C4-2B (cell line): Measurements from ENCODE around the gene CLIP2.
"Not testable (repeated sequence)": the region's sequence is repeated elsewhere in the genome, so short reads cannot be mapped to it uniquely, and the experiment has no call there.

Experiments
- H3K27ac ChIP-seq: fragments of 450-650 bp; 2 replicates; pipeline ENCODE4 v1.5.1; 2017
- ZFX ChIP-seq: fragments of 450-650 bp; IDR thresholded peaks from 2 replicates; pipeline ENCODE4 v1.6.1; 2017
- TF ChIP-seq, protein P1 (sequence below): fragments of 450-650 bp; conservative IDR thresholded peaks from 2 replicates; pipeline ENCODE4 v1.5.1; 2017; ENCODE audit warnings: mild to moderate bottlenecking

CLIP2 gene

DNA sequence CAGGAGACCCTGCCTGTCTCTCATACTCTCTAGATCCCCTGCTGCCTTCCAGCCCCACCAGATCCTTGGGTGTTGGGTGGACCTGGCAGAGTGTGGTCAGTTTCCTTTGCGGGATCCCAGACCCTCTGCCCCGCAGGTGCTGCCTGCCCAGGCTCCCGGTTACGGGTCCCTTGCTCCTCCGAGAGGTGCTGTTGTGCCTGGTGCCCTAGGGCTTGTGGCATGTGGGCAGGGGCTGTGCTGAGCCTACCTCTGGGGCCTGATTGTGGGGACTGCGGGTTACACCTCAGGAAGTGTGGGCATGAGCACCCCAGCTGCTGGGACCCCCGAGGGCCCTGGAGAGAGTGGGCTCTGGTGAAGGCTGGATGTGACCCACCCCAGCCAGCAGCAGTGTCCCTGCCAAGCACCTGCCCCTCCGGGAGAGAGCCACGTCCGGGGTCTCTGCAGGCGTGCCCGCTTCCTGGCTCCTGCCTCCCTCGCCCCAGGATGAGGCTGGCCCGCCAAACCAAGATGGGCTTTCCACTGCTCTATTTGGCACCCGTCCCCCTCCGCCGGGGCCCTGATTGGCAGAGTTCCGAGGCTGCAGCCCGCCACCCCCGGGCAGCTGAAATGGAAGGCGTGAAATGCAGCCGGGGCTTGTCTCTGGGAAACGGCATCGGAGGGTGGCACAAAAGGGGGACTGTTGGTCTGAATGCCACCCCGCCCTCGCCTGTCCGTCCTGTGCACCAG is 17.0 kb downstream of the CLIP2 start:
- H3K27ac ChIP-seq, result no peak overlapping the region

DNA sequence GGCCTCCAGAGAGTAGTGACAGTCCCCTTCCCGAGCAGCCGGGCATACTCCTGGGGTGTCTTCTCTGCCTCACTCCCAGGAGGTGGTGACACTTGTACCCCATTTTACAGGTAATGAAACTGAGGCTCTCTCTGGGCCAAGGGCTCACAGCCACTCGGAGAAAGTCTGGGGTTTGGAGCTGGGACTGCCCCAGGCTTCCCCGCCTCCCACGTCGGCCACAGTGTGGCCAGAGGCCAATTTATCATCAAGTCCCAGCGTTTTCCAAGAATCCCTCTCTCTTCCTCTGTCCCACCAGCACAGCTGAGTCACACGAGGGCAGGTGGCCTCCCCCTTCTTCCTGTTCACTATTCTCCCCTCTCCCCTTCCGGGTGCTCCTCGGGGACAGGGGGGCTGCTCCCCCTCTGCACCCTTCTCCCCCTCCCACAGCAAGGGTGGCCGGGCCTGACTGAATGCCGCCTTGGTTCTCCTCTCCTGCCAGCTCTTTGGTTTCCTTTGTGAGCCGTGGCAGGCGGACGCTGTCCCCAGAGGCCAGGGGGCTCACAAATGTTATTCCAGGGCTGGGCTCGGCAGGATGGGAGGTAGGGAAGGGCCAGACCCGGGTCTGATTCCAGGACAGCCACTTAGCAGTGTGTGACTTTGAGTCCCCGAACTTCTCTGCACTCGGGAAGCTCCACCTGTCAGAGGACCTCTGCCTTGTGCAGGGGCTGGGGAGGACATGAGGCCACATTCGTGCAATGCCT is 17.7 kb downstream of the CLIP2 start:
- no peak overlapping the region for H3K27ac ChIP-seq
- TF ChIP-seq ZFX, result no peak
- TF ChIP-seq, protein P1, sequence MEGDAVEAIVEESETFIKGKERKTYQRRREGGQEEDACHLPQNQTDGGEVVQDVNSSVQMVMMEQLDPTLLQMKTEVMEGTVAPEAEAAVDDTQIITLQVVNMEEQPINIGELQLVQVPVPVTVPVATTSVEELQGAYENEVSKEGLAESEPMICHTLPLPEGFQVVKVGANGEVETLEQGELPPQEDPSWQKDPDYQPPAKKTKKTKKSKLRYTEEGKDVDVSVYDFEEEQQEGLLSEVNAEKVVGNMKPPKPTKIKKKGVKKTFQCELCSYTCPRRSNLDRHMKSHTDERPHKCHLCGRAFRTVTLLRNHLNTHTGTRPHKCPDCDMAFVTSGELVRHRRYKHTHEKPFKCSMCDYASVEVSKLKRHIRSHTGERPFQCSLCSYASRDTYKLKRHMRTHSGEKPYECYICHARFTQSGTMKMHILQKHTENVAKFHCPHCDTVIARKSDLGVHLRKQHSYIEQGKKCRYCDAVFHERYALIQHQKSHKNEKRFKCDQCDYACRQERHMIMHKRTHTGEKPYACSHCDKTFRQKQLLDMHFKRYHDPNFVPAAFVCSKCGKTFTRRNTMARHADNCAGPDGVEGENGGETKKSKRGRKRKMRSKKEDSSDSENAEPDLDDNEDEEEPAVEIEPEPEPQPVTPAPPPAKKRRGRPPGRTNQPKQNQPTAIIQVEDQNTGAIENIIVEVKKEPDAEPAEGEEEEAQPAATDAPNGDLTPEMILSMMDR, result no peak

More for the DNA sequence above, 17.0 kb downstream of the CLIP2 start:
- TF ChIP-seq, protein P1, result no peak
- no peak for TF ChIP-seq ZFX

DNA sequence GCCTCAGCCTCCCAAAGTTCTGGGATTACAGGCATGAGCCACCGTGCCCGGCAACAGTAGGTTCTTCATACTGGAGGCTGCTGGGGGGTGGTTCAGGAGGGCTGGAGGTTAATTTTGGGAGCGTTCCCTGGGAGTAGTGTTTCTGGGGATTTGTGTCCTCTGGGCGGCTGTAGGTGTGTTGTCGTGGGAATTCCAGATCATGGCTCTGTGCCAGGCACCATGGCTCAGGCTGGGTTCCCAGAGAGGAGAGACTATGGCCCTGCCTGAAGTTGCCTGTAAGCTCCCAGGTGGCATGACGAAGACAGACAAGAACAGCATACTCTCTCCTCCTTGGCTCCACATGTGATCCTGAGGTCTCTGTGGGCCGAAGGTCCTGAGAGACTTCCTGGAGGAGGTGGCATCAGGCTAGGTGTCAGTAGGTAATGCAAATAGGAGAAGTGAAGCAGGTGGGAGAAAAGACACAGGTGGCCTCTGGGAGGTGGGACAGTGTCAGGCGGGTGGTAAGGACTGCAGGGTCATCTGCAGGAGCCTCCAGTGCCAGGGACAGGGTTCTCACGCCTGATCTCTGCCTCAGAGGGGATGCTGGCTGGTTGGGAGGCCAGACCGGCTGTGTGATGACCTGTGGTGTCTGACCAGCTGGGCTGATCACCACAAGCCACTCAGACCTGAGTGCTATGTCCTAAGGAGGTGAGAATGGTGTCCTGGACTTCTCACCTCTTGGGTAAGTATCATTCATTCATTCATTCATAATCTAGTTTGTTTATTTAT is 18.7 kb downstream of the CLIP2 start:
- TF ChIP-seq, protein P1, result no peak
- no peak for TF ChIP-seq ZFX
- no peak overlapping the region for H3K27ac ChIP-seq

DNA sequence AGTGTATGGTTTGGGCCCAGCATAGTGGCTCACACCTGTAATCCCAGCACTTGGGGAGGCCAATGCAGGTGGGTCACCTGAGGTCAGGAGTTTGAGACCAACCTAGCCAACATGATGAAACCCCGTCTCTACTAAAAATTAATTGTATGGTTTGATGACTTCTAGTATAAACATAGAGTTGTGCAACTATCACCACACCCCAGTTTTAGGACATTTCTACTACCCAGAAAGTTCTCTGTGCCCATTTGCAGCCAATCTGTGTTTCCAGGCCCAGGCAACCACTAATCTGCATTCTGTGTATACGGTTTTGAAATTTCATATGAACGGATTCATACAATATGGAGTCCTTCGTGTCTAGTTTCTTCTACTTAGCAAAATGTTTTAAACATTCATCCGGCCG is 20.0 kb downstream of the CLIP2 start:
- H3K27ac ChIP-seq, result no peak overlapping the region
- no peak for TF ChIP-seq ZFX
- TF ChIP-seq, protein P1, result no peak

DNA sequence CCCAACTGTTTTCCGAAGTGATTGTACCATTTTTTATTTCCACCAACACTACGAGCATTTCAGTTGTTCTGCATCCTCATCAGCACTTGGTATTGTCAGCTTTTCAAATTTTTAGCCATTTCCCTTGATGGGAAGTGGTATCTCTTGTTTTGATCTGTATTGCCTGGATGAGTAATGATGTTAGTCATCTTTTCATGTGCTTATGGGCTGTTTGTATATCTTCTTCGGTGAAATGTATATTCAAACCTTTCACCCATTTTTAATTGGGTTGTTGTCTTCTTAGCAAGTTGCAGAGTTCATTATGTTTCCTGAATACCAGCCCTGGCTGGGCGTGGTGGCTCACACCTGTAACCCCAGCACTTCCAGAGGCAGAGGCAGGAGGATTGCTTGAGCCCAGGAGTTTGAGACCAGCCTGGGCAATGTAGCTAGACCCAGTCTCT is 22.1 kb downstream of the CLIP2 start:
- no peak for TF ChIP-seq ZFX
- TF ChIP-seq, protein P1, result no peak
- no peak overlapping the region for H3K27ac ChIP-seq

DNA sequence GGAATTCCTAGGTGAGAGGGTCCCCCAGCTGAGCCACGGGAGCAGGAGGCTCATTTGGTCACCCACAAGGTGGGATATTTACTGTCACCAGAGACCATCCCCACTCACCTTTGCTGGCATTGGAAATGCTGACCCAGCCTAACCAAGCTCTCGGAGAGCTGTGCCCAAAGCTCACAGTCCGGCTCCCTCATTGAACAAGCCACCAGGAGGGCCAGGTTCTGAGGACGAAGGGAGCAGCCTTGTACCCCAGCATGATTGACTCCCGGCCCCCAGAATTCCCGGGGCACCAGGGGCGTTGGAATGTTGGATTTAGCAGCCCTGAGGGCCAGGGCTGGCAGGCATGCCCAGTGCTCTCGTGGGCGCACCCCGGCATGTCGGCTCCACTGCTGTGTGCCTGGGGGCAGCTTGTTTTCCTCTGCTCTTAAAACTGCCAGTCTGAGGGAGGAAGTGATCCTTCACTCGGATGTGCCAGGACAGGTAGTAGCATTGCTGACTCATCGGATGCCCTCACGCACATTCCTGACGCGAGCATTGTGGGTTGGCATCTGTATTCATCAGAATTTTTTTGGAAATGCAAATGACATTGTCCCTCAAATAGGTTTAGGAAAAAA is 23.3 kb downstream of the CLIP2 start:
- no peak overlapping the region for H3K27ac ChIP-seq
- no peak for TF ChIP-seq ZFX
- TF ChIP-seq, protein P1, result no peak

DNA sequence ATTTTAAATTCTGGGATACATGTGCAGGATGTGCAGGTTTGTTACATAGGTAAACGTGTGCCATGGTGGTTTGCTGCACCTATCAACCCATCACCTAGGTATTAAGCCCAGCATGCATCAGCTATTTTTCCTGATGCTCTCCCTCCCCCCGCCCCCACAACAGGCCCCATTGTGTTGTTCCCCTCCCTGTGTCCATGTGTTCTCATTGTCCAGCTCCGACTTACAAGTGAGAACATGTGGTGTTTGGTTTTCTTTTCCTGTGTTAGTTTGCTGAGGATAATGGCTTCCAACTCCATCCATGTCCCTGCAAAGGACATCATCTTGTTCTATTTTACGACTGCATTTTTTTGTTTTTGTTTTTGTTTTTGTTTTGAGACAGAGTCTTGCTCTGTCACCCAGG is 26.7 kb downstream of the CLIP2 start:
- H3K27ac ChIP-seq, result not testable (repeated sequence)
